Peyer's patch (tissue), 4 donors: ENCODE results near the gene ARHGAP15. TPM values are rescaled to one million over a fixed set of nuclear protein-coding genes. Genes with fewer than 3 reads are reported as not detected.

Experiments
- DNase-seq, 3 donors: peaks; one replicate each; pipeline ENCODE4 v3.0.0-alpha.2; 2017 to 2019
- H3K27ac ChIP-seq, 4 donors: fragments of 200-600 bp; sonication (generic); one replicate each; pipeline ENCODE4 v1.5.1; 2016 to 2019
- H3K27me3 ChIP-seq, 2 donors: fragments of 200-600 bp; sonication (generic); one replicate each; pipeline ENCODE4 v1.5.1; 2019
- H3K36me3 ChIP-seq, 3 donors: fragments of 200-600 bp; sonication (generic); one replicate each; pipeline ENCODE4 v1.5.1; 2016 to 2019
- H3K4me1 ChIP-seq, 4 donors: fragments of 200-600 bp; sonication (generic); one replicate each; pipeline ENCODE4 v1.5.1; 2016 to 2019
- H3K4me3 ChIP-seq, 4 donors: fragments of 200-600 bp; sonication (generic); 1 replicate in 3 of 4; 2 replicates in 1 of 4; pipeline ENCODE4 v1.5.1; 2016 to 2019; ENCODE audit warnings: mild to moderate bottlenecking in 1 of 4
- H3K9me3 ChIP-seq, 4 donors: fragments of 200-600 bp; sonication (generic); one replicate each; pipeline ENCODE4 v1.5.1; 2016 to 2019; ENCODE audit warnings: mild to moderate bottlenecking in 1 of 4
- CTCF ChIP-seq, 6 experiments: fragments of 450-650 bp in 4 of 6; fragments of 200-600 bp in 2 of 6; sonication (generic) in 1 of 6; IDR thresholded peaks; one replicate each; pipeline ENCODE4 v1.5.1; 2017 to 2019; ENCODE audit warnings: antibody characterized with exemption in 6 of 6, mild to moderate bottlenecking in 3 of 6, moderate library complexity in 1 of 6
- POLR2A ChIP-seq, 2 donors: fragments of 450-650 bp; IDR thresholded peaks; one replicate each; pipeline ENCODE4 v1.5.1; 2017; ENCODE audit warnings: antibody characterized with exemption in 2 of 2, mild to moderate bottlenecking in 2 of 2, moderate library complexity in 2 of 2
- total RNA-seq, 4 donors: library from RNA; depleted of rRNA; stranded (reverse); fragments of >200 nt; gene quantifications; one replicate each; pipeline ENCODE4 v1.1.0, GENCODE V29; 2016

ARHGAP15 gene
- total RNA-seq, 4 donors from 2014 or later = 6.7 to 203 (median 12.5) TPM

GRCh38 chr2:143255899-143256298 is 126.7 kb downstream of the ARHGAP15 start:
- no peak for DNase-seq
- Histone ChIP-seq H3K27me3 (no peaks in the 10 kb centered on the region), H3K9me3 (no peaks in the 10 kb centered on the region), H3K4me1 (no peaks in the 10 kb centered on the region), H3K27ac (peak overlapping the region; percentile 22 to 55 (median 43)), H3K36me3 (no peaks in the 10 kb centered on the region), H3K4me3 (no peak overlapping the region)
- no peak for TF ChIP-seq POLR2A (IDR thresholded peaks at IDR 0.05)
- no peak for TF ChIP-seq CTCF (IDR thresholded peaks at IDR 0.05)

DNA sequence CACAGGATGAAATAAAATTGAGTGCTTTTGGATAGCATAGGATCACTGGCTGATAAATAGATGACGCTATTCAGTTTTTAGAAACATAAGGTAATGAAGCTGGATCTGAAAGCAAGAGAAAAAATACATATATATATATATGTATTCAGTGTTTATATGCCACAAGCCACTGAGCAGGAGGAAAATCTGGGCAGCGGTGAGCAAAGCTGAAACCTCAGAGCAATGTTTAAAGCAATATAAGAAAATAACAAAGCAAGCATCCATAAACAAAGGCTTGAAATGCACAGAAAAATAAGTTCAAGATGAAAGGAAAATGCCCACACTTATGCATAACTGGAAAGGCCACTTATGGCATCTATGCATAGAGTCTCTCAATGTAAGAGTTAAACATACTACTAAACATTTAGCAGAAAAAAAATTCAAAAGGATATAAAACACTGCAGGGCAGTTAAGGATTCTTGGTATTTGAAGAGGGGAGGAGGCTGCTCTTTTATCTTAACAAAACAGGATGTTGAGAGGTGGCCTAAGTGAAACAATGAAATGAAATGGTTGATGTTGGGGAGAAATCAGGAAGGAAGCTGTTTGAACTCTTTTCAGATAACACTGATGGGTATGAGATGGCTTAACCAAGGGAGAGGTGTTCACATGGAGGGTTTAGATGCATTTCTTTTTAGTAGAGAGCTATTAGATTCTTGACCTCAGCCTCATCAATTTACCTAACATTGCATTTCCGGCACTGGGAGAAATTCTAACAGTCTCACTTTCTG is 129.1 kb downstream of the ARHGAP15 start:
- Histone ChIP-seq H3K4me1 (peaks cover 0 to 9% (median 0%) of the 10 kb centered on the region in 4 donors), H3K27me3 (no peaks in the 10 kb centered on the region), H3K36me3 (no peaks in the 10 kb centered on the region), H3K4me3 (no peak overlapping the region), H3K27ac (peak overlapping the region; percentile 3 to 61 (median 46)), H3K9me3 (no peaks in the 10 kb centered on the region)
- TF ChIP-seq CTCF (IDR thresholded peaks at IDR 0.05) = no peak
- no peak for TF ChIP-seq POLR2A (IDR thresholded peaks at IDR 0.05)
- DNase-seq = no peak

- TF ChIP-seq CTCF (IDR thresholded peaks at IDR 0.05) (peak; percentile 66 to 83 (median 72)), POLR2A (IDR thresholded peaks at IDR 0.05) (no peak)
- Histone ChIP-seq H3K36me3 (no peaks in the 10 kb centered on the region), H3K4me3 (no peak overlapping the region)
Observed at GRCh38 chr2:143259368-143259958, 130.2 kb downstream of the ARHGAP15 start.

DNA sequence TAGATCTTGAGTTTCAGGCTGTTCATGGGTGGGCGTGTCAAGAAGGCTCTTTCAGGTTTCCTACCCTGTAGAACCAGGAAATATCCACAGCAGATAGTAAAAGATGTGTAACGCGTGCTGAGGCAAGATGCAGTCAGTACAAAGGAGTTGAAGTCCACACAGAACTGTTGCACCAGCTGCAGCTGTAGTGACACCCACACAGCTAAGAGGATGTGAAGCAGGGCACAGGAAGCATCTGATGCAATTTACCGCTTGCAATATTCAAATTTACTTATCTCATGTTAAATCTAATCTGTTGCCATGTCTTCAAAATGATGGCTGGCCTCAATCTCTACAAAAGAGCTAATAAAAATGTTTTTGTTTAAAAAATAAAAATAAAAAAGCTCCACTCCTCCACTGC is 132.8 kb downstream of the ARHGAP15 start:
- H3K4me1 ChIP-seq = peaks cover 0 to 9% (median 0%) of the 10 kb centered on the region in 4 donors
- peak overlapping the region in 3 of 4 donors; percentile 32 to 52 (median 43) for H3K27ac ChIP-seq
- no peak for TF ChIP-seq POLR2A (IDR thresholded peaks at IDR 0.05)
- no peak for TF ChIP-seq CTCF (IDR thresholded peaks at IDR 0.05)
- H3K36me3 ChIP-seq = no peaks in the 10 kb centered on the region
- no peak overlapping the region for H3K4me3 ChIP-seq
- no peaks in the 10 kb centered on the region for H3K27me3 ChIP-seq
- no peaks in the 10 kb centered on the region for H3K9me3 ChIP-seq
- peak in 2 of 3 donors; percentile 49 to 70 for DNase-seq

More at GRCh38 chr2:143259368-143259958, 130.2 kb downstream of the ARHGAP15 start:
- Histone ChIP-seq H3K9me3 (no peaks in the 10 kb centered on the region), H3K27me3 (no peaks in the 10 kb centered on the region), H3K27ac (peak overlapping the region in 2 of 4 donors; percentile 33 to 61), H3K4me1 (peaks cover 0 to 9% (median 0%) of the 10 kb centered on the region in 4 donors)
- DNase-seq = peak in 2 of 3 donors; percentile 79 to 90

GRCh38 chr2:143262389-143262788 is 133.2 kb downstream of the ARHGAP15 start:
- no peak overlapping the region for H3K4me3 ChIP-seq
- peaks cover 0 to 9% (median 0%) of the 10 kb centered on the region in 4 donors for H3K4me1 ChIP-seq
- TF ChIP-seq POLR2A (IDR thresholded peaks at IDR 0.05) (no peak), CTCF (IDR thresholded peaks at IDR 0.05) (no peak)
- H3K36me3 ChIP-seq = no peaks in the 10 kb centered on the region
- no peaks in the 10 kb centered on the region for H3K9me3 ChIP-seq
- H3K27ac ChIP-seq = peak overlapping the region in 3 of 4 donors; percentile 19 to 43 (median 32)
- no peaks in the 10 kb centered on the region for H3K27me3 ChIP-seq
- DNase-seq = no peak
